ENCODE measurements around the gene AMBRA1.

Gene AMBRA1

GRCh38 chr11:46607516-46607915 lies 13.7 kb upstream of the AMBRA1 start:
- Histone ChIP-seq H3K36me3 (ENCODE audit: insufficient read depth, low read length) (peaks cover 7% of the 10 kb centered on the region), H3K9ac (ENCODE audit: low read depth, low read length) (no peak overlapping the region), H3K4me3 (ENCODE audit: low read depth in 1 of 2, low read length in 2 of 2) (no peak overlapping the region), H3K4me1 (ENCODE audit: insufficient read depth, low read length) (peaks cover 8% of the 10 kb centered on the region), H3K4me2 (ENCODE audit: insufficient read depth, low read length) (no peak overlapping the region), H3K79me2 (ENCODE audit: insufficient read depth, low read length) (peaks cover 2% of the 10 kb centered on the region; the same call in 1 of the 2 replicates), H4K20me1 (ENCODE audit: insufficient read depth, low read length) (no peaks in the 10 kb centered on the region), H2AFZ (ENCODE audit: low read depth, low read length) (no peak overlapping the region), H3K9me3 (ENCODE audit: insufficient read depth, low read length, severe bottlenecking) (no peaks in the 10 kb centered on the region), H3K27me3 (ENCODE audit: insufficient read depth, low read length, poor library complexity) (no peaks in the 10 kb centered on the region), H3K27ac (ENCODE audit: low read length) (no peak overlapping the region)
- DNase-seq (no peak), ATAC-seq (ENCODE audit: insufficient read depth, low read depth) (no peak)
- TF ChIP-seq CTCF (IDR thresholded peaks at IDR 0.05; ENCODE audit: borderline replicate concordance, extremely low read depth, low read length, poor library complexity, severe bottlenecking) (no peak), EZH2 (IDR thresholded peaks at IDR 0.05; ENCODE audit: borderline replicate concordance, low read depth, low read length, severe bottlenecking) (no peak)

- no peak overlapping the region for H3K4me3 ChIP-seq (ENCODE audit: low read depth in 1 of 2, low read length in 2 of 2)
Measured at GRCh38 chr11:46604796-46605195, 11.0 kb upstream of the AMBRA1 start.

GRCh38 chr11:46603704-46604308 lies 10.0 kb upstream of the AMBRA1 start:
- Histone ChIP-seq H3K27me3 (ENCODE audit: insufficient read depth, low read length, poor library complexity) (no peaks in the 10 kb centered on the region), H4K20me1 (ENCODE audit: insufficient read depth, low read length) (no peaks in the 10 kb centered on the region), H3K27ac (ENCODE audit: low read length) (no peak overlapping the region), H3K4me2 (ENCODE audit: insufficient read depth, low read length) (no peak overlapping the region), H3K4me3 (ENCODE audit: low read depth in 1 of 2, low read length in 2 of 2) (no peak overlapping the region), H3K79me2 (ENCODE audit: insufficient read depth, low read length) (peaks cover 2% of the 10 kb centered on the region; the same call in 1 of the 2 replicates), H3K9me3 (ENCODE audit: insufficient read depth, low read length, severe bottlenecking) (no peaks in the 10 kb centered on the region), H3K9ac (ENCODE audit: low read depth, low read length) (no peak overlapping the region), H3K4me1 (ENCODE audit: insufficient read depth, low read length) (no peaks in the 10 kb centered on the region), H2AFZ (ENCODE audit: low read depth, low read length) (no peak overlapping the region), H3K36me3 (ENCODE audit: insufficient read depth, low read length) (peaks cover 10% of the 10 kb centered on the region)
- ATAC-seq (ENCODE audit: insufficient read depth, low read depth) (no peak), DNase-seq (no peak)
- TF ChIP-seq CTCF (IDR thresholded peaks at IDR 0.05; ENCODE audit: borderline replicate concordance, extremely low read depth, low read length, poor library complexity, severe bottlenecking): no peak
- no peak for TF ChIP-seq EZH2 (IDR thresholded peaks at IDR 0.05; ENCODE audit: borderline replicate concordance, low read depth, low read length, severe bottlenecking)

More at GRCh38 chr11:46604796-46605195, 11.0 kb upstream of the AMBRA1 start:
- Histone ChIP-seq H3K9ac (ENCODE audit: low read depth, low read length) (no peak overlapping the region), H3K27me3 (ENCODE audit: insufficient read depth, low read length, poor library complexity) (no peaks in the 10 kb centered on the region), H3K4me2 (ENCODE audit: insufficient read depth, low read length) (no peak overlapping the region), H3K9me3 (ENCODE audit: insufficient read depth, low read length, severe bottlenecking) (no peaks in the 10 kb centered on the region), H3K36me3 (ENCODE audit: insufficient read depth, low read length) (peaks cover 10% of the 10 kb centered on the region), H2AFZ (ENCODE audit: low read depth, low read length) (no peak overlapping the region), H3K27ac (ENCODE audit: low read length) (no peak overlapping the region), H3K79me2 (ENCODE audit: insufficient read depth, low read length) (peaks cover 2% of the 10 kb centered on the region; the same call in 1 of the 2 replicates), H4K20me1 (ENCODE audit: insufficient read depth, low read length) (no peaks in the 10 kb centered on the region), H3K4me1 (ENCODE audit: insufficient read depth, low read length) (no peaks in the 10 kb centered on the region)
- TF ChIP-seq CTCF (IDR thresholded peaks at IDR 0.05; ENCODE audit: borderline replicate concordance, extremely low read depth, low read length, poor library complexity, severe bottlenecking) (no peak), EZH2 (IDR thresholded peaks at IDR 0.05; ENCODE audit: borderline replicate concordance, low read depth, low read length, severe bottlenecking) (no peak)
- ATAC-seq (ENCODE audit: insufficient read depth, low read depth) (no peak), DNase-seq (no peak)
